Activated CD4-positive, alpha-beta T cell treated with anti-CD3 and anti-CD28 coated beads for 24 hours (primary cell): ENCODE results near the gene AMER1.
"Not testable (repeated sequence)": the region's sequence is repeated elsewhere in the genome, so short reads cannot be mapped to it uniquely, and the experiment has no call there.

Source experiments
- DNase-seq, 2 donors: peaks; one replicate each; pipeline ENCODE4 v3.0.0-alpha.2; 2020; ENCODE audit warnings: low read depth in 2 of 2

Gene AMER1

GRCh38 chrX:64205441-64205734 lies at the start of gene AMER1:
Gene AMER1 (minus strand): TSS chrX:64205708. CDS start chrX:64193286, 12,422 bp downstream.
- peak in 1 of 2 donors; percentile 1 for DNase-seq

- no peak for DNase-seq
Observed at GRCh38 chrX:64230123-64230970, 24.8 kb upstream of the AMER1 start, which contains the start of gene ASB12. Gene ASB12 (minus strand): TSS chrX:64230607. CDS start chrX:64225650, 4,957 bp downstream.

GRCh38 chrX:64229154-64229553 lies 23.6 kb upstream of the AMER1 start:
- no peak for DNase-seq

GRCh38 chrX:64218023-64218422 lies 12.5 kb upstream of the AMER1 start:
- DNase-seq = no peak

- DNase-seq = not testable (repeated sequence)
Observed at GRCh38 chrX:64213989-64214388, 8.5 kb upstream of the AMER1 start.

GRCh38 chrX:64206556-64207162 lies 1.2 kb upstream of the AMER1 start:
- DNase-seq = no peak

- peak; percentile 71 to 78 for DNase-seq
Observed at GRCh38 chrX:64205735-64206501, 410 bp upstream of the AMER1 start.

GRCh38 chrX:64204701-64205440 lies 637 bp downstream of the AMER1 start:
- peak in 1 of 2 donors; percentile 0 for DNase-seq

- no peak for DNase-seq
Observed at GRCh38 chrX:64204252-64204651, 1.3 kb downstream of the AMER1 start.

GRCh38 chrX:64202808-64203325 lies 2.6 kb downstream of the AMER1 start:
- no peak for DNase-seq

GRCh38 chrX:64198036-64198435 lies 7.5 kb downstream of the AMER1 start:
- DNase-seq = no peak

- no peak for DNase-seq
Observed at GRCh38 chrX:64196606-64197005, 8.9 kb downstream of the AMER1 start.

- no peak for DNase-seq
Observed at GRCh38 chrX:64195862-64196261, 9.6 kb downstream of the AMER1 start.

GRCh38 chrX:64192673-64193072 lies 12.8 kb downstream of the AMER1 start:
- no peak for DNase-seq

GRCh38 chrX:64192040-64192439 lies 13.5 kb downstream of the AMER1 start:
- no peak for DNase-seq

GRCh38 chrX:64191281-64192010 lies 14.1 kb downstream of the AMER1 start:
- DNase-seq = no peak

GRCh38 chrX:64190136-64190740 lies 15.3 kb downstream of the AMER1 start:
- no peak for DNase-seq

- DNase-seq = no peak
Observed at GRCh38 chrX:64188901-64189300, 16.6 kb downstream of the AMER1 start.

GRCh38 chrX:64187762-64188150 lies 17.8 kb downstream of the AMER1 start:
- no peak for DNase-seq

- DNase-seq = no peak
Observed at GRCh38 chrX:64186974-64187761, 18.3 kb downstream of the AMER1 start.
